Measurements from ENCODE around the gene CRPPA. TPM values are rescaled to one million over a fixed set of nuclear protein-coding genes. Genes with fewer than 3 reads are reported as not detected.

CRPPA gene
- total and polyA plus RNA-seq, 2 of the 13 experiments (the other 11 are each of a cell fraction or from before 2014, with no cell fraction given): 0.16 to 1.3 TPM

DNA sequence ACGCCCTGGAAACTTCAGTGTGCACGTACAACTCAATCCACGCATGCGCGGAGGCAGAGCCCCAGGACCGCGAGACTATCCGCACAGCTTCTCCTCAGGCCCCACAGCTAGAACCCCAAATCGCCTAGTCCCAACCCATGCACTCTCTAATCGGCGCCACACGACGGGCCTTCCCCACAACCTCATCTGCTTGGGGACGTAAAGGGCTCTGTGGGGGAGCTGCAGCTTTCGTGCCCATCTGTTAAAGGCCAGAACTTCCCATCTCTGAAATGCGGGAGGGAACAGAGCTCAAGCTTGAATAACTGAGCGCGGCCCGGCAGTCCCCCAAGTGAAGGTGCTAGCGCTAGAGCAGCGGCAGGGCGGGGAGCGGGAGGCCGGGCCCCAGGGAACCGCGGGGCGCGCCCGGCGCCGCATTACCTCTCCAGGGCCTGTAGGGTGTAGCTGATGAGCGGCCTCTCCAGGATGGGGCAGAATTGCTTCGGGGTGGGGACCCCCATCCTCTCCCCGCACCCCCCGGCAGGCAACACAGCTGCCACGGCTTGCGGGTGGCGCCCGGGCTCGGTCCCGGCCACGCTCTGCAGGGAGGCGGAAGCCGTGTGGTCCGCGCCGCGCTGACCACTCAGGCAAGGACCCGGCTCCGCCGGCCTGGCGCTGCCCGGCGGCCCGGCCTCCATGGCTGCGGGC is 547 bp downstream of the CRPPA start (continued):
- TF ChIP-seq, protein P1, sequence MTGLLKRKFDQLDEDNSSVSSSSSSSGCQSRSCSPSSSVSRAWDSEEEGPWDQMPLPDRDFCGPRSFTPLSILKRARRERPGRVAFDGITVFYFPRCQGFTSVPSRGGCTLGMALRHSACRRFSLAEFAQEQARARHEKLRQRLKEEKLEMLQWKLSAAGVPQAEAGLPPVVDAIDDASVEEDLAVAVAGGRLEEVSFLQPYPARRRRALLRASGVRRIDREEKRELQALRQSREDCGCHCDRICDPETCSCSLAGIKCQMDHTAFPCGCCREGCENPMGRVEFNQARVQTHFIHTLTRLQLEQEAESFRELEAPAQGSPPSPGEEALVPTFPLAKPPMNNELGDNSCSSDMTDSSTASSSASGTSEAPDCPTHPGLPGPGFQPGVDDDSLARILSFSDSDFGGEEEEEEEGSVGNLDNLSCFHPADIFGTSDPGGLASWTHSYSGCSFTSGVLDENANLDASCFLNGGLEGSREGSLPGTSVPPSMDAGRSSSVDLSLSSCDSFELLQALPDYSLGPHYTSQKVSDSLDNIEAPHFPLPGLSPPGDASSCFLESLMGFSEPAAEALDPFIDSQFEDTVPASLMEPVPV (CRISPR knock-in tag; IDR thresholded peaks at IDR 0.05): peak; percentile 51; the same call in 1 of the 2 replicates
- TF ChIP-seq ZFX (CRISPR knock-in tag; IDR thresholded peaks at IDR 0.05; ENCODE audit: low read depth) (peak; percentile 86), ZSCAN21 (CRISPR knock-in tag; IDR thresholded peaks at IDR 0.05; ENCODE audit: borderline replicate concordance) (no peak), ZNF333 (CRISPR knock-in tag; IDR thresholded peaks at IDR 0.05; ENCODE audit: borderline replicate concordance) (peak; percentile 72; the same call in 1 of the 2 replicates), ZNF589 (CRISPR knock-in tag; conservative IDR thresholded peaks at IDR 0.05) (peak; percentile 78; the same call in 1 of the 2 replicates), MED1 (CRISPR knock-in tag; IDR thresholded peaks at IDR 0.05) (no peak), GABPA (IDR thresholded peaks at IDR 0.05; ENCODE audit: low read depth, low read length) (0 out of 2 replicates have a peak, but pooled peaks have one; percentile 14), GABPA (CRISPR knock-in tag; IDR thresholded peaks at IDR 0.05; ENCODE audit: low read depth) (no peak), XRCC5 (optimal IDR thresholded peaks at IDR 0.05; ENCODE audit: low read length) (peak; percentile 47), ZNF264 (CRISPR knock-in tag; IDR thresholded peaks at IDR 0.05) (peak; percentile 39; the same call in 1 of the 2 replicates), HDAC2 (CRISPR knock-in tag; IDR thresholded peaks at IDR 0.05) (no peak), KDM5A (IDR thresholded peaks at IDR 0.05; ENCODE audit: borderline replicate concordance, low read length) (no peak), ZNF552 (CRISPR knock-in tag; IDR thresholded peaks at IDR 0.05; ENCODE audit: borderline replicate concordance) (no peak), ZNF44 (CRISPR knock-in tag; IDR thresholded peaks at IDR 0.05) (no peak), BRD4 (CRISPR knock-in tag; IDR thresholded peaks at IDR 0.05) (peak; percentile 48; the same call in 1 of the 2 replicates), YEATS2 (CRISPR knock-in tag; IDR thresholded peaks at IDR 0.05; ENCODE audit: borderline replicate concordance) (peak; percentile 61; the same call in 1 of the 2 replicates), POLR2A (IDR thresholded peaks at IDR 0.05; ENCODE audit: insufficient read depth in 1 of 2, low read depth in 2 of 2, low read length in 2 of 2) (peak; percentile 67 to 75), KLF13 (CRISPR knock-in tag; IDR thresholded peaks at IDR 0.05) (peak; percentile 27; the same call in 1 of the 2 replicates), ZNF713 (CRISPR knock-in tag; IDR thresholded peaks at IDR 0.05) (no peak), ZNF780A (CRISPR knock-in tag; IDR thresholded peaks at IDR 0.05) (0 out of 2 replicates have a peak, but pooled peaks have one; percentile 62), RAD21 (CRISPR knock-in tag; IDR thresholded peaks at IDR 0.05) (peak; percentile 21; the same call in 1 of the 2 replicates), GFI1 (CRISPR knock-in tag; IDR thresholded peaks at IDR 0.05; ENCODE audit: borderline replicate concordance) (no peak; the same call in 1 of the 2 replicates)
- TF ChIP-seq, protein P2, sequence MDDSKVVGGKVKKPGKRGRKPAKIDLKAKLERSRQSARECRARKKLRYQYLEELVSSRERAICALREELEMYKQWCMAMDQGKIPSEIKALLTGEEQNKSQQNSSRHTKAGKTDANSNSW (CRISPR knock-in tag; IDR thresholded peaks at IDR 0.05; ENCODE audit: borderline replicate concordance): no peak
- TF ChIP-seq, protein P3, sequence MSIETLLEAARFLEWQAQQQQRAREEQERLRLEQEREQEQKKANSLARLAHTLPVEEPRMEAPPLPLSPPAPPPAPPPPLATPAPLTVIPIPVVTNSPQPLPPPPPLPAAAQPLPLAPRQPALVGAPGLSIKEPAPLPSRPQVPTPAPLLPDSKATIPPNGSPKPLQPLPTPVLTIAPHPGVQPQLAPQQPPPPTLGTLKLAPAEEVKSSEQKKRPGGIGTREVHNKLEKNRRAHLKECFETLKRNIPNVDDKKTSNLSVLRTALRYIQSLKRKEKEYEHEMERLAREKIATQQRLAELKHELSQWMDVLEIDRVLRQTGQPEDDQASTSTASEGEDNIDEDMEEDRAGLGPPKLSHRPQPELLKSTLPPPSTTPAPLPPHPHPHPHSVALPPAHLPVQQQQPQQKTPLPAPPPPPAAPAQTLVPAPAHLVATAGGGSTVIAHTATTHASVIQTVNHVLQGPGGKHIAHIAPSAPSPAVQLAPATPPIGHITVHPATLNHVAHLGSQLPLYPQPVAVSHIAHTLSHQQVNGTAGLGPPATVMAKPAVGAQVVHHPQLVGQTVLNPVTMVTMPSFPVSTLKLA (IDR thresholded peaks at IDR 0.05): no peak
- TF ChIP-seq, protein P4, sequence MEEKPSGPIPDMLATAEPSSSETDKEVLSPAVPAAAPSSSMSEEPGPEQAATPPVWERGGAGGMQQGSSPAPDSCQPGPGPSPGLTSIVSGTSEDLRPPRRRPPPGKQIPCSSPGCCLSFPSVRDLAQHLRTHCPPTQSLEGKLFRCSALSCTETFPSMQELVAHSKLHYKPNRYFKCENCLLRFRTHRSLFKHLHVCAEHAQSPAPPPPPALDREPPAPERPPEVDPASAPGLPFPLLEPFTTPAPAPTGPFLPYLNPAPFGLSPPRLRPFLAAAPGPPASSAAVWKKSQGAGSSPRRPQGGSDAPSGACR (CRISPR knock-in tag; IDR thresholded peaks at IDR 0.05): no peak
